ENCODE measurements around the gene PSMB4. TPM values are rescaled to one million over a fixed set of nuclear protein-coding genes. Genes with fewer than 3 reads are reported as not detected.

The PSMB4 gene
- total RNA-seq, 1 donor from 2014 or later, result 229 TPM

DNA sequence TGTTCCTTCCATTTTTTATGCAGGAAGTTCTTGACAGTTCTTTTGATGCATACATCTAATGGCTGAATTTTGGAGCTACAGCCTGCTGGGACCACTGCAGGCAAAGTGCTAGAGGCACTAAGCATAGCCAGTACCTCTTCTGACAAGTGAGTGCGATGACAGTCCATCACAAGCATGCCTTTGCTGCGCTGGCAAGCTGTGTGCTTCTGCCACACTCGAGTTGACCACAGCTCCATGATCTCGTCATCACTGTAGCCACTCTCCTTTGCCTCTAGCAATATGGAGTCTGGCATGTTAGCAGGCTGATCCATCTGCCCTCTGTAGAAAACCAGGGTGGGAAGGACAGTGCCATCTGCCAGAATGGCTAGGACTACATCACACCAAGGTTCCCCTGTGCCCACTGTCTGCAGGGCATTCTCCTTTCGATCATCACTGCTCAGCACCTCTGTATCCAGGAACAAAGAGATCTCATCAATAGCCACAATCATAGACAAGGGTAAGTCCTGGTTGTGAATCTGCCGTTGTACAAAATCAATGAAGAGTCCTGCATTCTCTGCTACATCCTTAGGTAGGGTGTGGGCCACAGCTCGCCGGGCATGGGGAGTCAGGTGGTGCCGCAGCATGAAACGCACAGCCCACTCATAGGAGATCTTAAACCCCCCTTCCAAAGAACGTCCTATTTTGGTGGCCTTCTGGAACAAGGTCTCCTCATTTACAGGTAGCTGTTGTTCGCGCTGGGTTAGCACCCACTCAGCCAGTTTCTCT, 6.0 kb downstream of the PSMB4 start:
- no peak for DNase-seq (ENCODE audit: low spot score)
- TF ChIP-seq, protein P1, sequence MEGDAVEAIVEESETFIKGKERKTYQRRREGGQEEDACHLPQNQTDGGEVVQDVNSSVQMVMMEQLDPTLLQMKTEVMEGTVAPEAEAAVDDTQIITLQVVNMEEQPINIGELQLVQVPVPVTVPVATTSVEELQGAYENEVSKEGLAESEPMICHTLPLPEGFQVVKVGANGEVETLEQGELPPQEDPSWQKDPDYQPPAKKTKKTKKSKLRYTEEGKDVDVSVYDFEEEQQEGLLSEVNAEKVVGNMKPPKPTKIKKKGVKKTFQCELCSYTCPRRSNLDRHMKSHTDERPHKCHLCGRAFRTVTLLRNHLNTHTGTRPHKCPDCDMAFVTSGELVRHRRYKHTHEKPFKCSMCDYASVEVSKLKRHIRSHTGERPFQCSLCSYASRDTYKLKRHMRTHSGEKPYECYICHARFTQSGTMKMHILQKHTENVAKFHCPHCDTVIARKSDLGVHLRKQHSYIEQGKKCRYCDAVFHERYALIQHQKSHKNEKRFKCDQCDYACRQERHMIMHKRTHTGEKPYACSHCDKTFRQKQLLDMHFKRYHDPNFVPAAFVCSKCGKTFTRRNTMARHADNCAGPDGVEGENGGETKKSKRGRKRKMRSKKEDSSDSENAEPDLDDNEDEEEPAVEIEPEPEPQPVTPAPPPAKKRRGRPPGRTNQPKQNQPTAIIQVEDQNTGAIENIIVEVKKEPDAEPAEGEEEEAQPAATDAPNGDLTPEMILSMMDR (IDR thresholded peaks at IDR 0.05), result no peak
- peaks cover 21% of the 10 kb centered on the region for H3K4me1 Mint-ChIP-seq (ENCODE audit: low read depth)
- peak overlapping the region; percentile 43 for H3K27ac Mint-ChIP-seq (ENCODE audit: unreplicated experiment)
- peaks cover 43% of the 10 kb centered on the region for H3K36me3 Mint-ChIP-seq (ENCODE audit: low read depth)
- no peaks in the 10 kb centered on the region for H3K27me3 Mint-ChIP-seq (ENCODE audit: low read depth)
- no peak overlapping the region for H3K4me3 Mint-ChIP-seq (ENCODE audit: unreplicated experiment)
- H3K9me3 Mint-ChIP-seq (ENCODE audit: low read depth), result no peaks in the 10 kb centered on the region

DNA sequence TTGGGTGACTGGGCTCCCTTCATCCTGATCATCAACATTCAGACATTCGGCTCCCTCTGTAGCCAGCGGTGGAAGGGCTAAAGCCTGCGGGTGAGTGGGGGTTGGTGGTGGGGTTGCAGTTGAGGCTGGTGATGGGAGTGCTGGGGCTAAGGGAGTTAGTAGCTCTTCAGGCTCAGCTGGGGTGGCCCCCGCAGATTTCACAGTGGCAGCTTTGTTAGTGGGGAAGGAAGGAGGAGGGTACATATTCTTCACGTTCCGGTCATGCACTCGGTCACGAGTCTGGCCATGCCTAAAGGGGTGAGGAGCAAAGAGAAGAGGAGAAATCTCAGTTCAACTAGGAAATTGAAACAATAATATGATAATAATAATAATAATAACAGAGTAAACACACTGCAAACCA, 6.8 kb downstream of the PSMB4 start:
- Mint-ChIP-seq H3K27me3 (ENCODE audit: low read depth) (no peaks in the 10 kb centered on the region), H3K36me3 (ENCODE audit: low read depth) (peaks cover 43% of the 10 kb centered on the region), H3K27ac (ENCODE audit: unreplicated experiment) (peak overlapping the region; percentile 34), H3K9me3 (ENCODE audit: low read depth) (no peaks in the 10 kb centered on the region), H3K4me1 (ENCODE audit: low read depth) (peaks cover 13% of the 10 kb centered on the region), H3K4me3 (ENCODE audit: unreplicated experiment) (no peak overlapping the region)
- no peak for DNase-seq (ENCODE audit: low spot score)
- TF ChIP-seq, protein P1 (IDR thresholded peaks at IDR 0.05), result no peak

DNA sequence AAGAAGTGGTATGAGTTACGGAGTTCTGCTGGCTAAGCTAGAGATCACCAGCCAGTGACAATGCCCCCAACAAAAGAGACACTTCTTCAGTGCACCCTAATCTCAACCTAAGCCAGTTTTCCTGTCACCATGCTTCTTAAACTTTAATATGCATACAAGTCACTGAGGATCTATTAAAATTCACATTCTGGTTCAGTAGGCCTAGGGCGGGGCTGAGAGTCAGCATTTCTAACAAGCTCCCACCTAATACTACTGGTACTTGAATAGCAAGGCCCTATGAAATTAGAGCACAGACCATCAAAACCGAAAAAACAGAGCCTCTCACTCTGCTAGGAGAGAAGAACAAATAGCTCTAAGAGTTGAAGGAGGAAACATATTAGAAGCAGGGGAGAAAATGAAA, 7.9 kb downstream of the PSMB4 start:
- no peak for DNase-seq (ENCODE audit: low spot score)
- Mint-ChIP-seq H3K27ac (ENCODE audit: unreplicated experiment) (no peak overlapping the region), H3K4me3 (ENCODE audit: unreplicated experiment) (no peak overlapping the region), H3K4me1 (ENCODE audit: low read depth) (peaks cover 3% of the 10 kb centered on the region), H3K27me3 (ENCODE audit: low read depth) (no peaks in the 10 kb centered on the region), H3K36me3 (ENCODE audit: low read depth) (peaks cover 45% of the 10 kb centered on the region), H3K9me3 (ENCODE audit: low read depth) (no peaks in the 10 kb centered on the region)
- TF ChIP-seq, protein P1 (IDR thresholded peaks at IDR 0.05), result no peak

DNA sequence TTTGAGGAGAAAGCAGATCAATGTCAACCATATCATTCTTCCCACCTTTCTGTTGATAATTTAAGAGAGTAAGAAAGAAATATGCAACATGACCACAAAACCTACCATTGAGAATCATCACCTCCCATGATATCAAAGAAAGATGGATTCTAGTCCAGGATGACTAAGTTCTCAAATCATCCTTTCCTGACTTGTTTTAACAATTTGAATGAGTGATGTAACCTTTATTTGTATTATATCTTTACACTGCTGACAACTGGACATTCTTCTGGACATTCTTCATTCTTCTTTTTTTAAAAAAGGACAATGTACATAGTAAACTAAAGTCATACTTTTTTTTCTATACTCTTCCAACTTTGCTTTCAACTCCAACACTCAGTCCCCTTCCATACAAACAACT, 9.5 kb downstream of the PSMB4 start:
- H3K9me3 Mint-ChIP-seq (ENCODE audit: low read depth), result no peaks in the 10 kb centered on the region
- no peak overlapping the region for H3K27ac Mint-ChIP-seq (ENCODE audit: unreplicated experiment)
- peaks cover 47% of the 10 kb centered on the region for H3K36me3 Mint-ChIP-seq (ENCODE audit: low read depth)
- TF ChIP-seq, protein P1 (IDR thresholded peaks at IDR 0.05), result no peak
- no peaks in the 10 kb centered on the region for H3K27me3 Mint-ChIP-seq (ENCODE audit: low read depth)
- no peak overlapping the region for H3K4me3 Mint-ChIP-seq (ENCODE audit: unreplicated experiment)
- DNase-seq (ENCODE audit: low spot score), result no peak
- peaks cover 3% of the 10 kb centered on the region for H3K4me1 Mint-ChIP-seq (ENCODE audit: low read depth)

DNA sequence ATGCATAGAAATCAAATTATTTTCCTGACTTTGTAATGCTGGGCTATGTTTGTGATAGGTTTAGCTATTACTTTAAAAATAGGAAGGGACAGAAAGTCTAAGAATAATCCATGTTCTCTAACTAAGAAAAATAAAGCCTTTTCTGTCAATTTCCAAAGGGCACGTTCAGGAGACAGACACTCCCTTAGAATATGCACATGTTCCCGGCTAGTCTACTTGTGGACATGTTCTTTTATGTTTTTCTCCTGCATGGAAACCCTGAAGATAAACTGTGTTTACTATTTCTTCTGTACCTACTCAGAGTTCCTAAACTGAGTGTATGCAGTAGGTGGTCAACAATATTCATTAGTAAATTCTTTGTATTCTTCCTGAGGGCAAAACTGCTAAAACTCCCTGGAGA, 12.5 kb downstream of the PSMB4 start:
- H3K9me3 Mint-ChIP-seq (ENCODE audit: low read depth), result no peaks in the 10 kb centered on the region
- peaks cover 46% of the 10 kb centered on the region for H3K36me3 Mint-ChIP-seq (ENCODE audit: low read depth)
- TF ChIP-seq, protein P1 (IDR thresholded peaks at IDR 0.05), result no peak
- no peaks in the 10 kb centered on the region for H3K27me3 Mint-ChIP-seq (ENCODE audit: low read depth)
- no peak overlapping the region for H3K27ac Mint-ChIP-seq (ENCODE audit: unreplicated experiment)
- H3K4me1 Mint-ChIP-seq (ENCODE audit: low read depth), result peaks cover 3% of the 10 kb centered on the region
- no peak overlapping the region for H3K4me3 Mint-ChIP-seq (ENCODE audit: unreplicated experiment)
- no peak for DNase-seq (ENCODE audit: low spot score)
